Fibroblast of skin of right quadriceps (primary cell): Measurements from ENCODE around the gene RHEB.

Experiments
- DNase-seq: peaks from one replicate; pipeline ENCODE4 v3.0.0-alpha.2; 2013

The RHEB gene

DNA sequence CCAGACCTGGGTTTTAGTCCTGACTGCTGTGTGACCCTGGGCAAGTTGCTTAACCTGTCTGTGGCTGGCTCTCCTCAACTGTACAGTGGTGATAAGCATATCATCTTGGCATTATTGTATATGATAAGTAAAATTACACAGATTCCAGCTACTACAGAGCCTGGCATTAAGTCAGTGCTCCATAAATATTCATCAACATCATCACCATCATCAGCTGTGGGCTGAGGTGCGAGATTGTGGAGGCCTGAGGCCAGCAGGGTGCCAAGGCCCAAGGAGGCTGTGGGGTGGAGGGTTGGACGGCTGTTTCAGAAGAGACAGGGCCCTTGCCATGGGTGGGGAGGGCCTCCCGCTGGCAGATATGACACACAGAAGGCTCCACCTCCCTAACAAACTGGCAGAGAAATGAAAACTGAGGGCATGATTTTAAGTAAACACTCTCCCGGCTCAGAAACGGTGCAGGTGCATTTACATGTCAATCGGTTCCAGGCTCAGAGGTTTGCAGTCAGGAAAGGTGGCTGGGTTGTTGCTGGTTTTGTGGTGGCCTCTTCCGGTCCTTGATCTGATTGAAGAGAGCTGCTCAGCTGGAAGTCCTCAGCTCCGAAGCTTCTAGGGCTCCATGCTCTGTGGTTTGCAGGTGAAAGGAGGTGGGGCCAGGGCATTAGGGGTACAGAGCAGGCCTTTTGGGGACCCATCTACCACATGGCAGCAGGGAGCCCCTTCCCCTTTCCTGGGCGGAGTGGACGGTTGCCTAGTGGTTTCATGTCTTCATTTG lies 89.9 kb downstream of the RHEB start:
- no peak for DNase-seq

DNA sequence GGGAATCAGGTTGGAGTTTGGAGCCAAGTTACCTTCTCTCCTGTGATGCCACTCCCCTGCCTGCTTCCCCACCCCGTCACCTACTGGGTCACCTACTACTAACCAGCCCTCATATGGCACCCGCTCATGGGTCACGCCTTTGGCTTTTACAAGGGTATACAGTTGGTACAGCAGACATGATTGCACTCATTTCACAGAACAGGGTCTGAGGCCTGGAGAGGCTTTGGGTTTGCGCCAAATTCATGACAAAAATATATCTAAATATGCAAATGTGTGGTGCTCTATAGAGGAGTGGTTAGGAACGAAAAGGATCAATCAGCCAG lies 90.5 kb downstream of the RHEB start:
- DNase-seq: no peak

DNA sequence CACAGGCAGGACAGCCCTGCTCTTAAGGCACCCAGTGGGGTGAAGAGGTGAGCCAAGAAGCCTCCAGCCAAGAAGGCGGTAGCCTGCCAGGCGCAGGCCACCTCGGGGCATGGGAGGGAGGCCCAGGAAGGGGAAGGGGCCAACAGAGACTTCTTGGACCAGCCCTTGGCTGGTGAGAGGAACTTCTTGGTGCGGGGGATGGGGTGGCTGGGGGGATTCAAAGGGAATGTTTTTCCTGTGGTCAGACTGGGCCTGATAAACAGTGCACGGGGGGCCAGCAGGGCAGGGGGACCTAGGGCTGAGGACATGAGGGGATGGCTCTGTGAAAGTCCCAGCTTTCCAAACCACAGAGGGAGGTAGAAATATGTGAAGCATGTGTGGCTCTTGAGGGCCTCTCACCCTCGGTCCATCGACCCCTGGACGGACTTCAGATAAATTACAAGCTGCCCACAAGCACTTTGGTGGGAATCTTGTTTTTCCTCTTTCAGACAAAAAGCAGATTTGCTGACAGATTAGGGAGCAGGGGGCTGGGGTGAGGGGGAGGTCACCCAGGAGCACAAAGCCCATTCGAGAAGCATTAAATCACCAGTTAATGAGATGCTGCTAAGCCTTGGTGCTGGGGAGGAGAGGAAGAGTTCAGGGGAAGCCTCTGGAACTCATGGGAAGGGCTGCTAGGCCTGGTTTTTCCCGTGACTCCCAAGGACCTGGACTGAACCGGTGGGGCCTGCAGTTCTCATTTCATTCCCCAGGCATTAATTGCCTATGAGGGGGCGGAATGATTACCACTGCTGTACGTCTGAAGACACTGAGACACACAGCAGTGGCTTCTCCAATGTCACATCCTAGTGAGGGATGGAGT lies 91.1 kb downstream of the RHEB start:
- peak; percentile 51 for DNase-seq

DNA sequence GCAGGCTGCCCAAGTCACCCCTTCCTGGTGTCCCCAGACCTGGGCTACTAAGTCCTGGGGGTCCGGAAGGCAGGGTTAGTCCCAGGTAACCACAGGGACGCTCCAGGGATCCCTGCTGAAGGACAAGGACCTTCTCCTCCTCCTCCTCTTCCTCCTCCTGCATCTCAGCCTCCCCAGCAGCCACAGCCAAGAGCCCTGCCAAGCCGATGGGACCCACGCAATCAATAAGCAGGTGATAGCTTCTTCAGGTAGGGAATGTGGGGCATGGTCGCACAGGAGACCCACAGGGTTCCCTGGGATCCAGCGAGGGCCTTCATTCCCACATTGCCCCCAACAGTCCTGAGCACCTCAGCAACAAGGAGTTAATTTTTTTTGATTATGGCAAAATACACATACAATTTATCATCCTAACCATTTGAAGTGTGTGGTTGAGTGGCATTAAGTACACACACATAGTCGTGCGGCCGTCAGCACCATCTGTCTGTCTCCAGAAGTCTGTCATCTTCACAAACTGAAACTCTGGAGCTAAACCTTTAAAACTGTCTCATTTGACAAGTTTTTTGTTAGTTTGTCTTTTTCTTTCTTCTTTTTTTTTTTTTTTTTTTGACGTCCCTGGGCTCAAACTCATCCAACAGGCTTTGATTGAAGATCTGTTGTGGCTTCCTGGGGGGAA lies 91.9 kb downstream of the RHEB start:
- no peak for DNase-seq

DNA sequence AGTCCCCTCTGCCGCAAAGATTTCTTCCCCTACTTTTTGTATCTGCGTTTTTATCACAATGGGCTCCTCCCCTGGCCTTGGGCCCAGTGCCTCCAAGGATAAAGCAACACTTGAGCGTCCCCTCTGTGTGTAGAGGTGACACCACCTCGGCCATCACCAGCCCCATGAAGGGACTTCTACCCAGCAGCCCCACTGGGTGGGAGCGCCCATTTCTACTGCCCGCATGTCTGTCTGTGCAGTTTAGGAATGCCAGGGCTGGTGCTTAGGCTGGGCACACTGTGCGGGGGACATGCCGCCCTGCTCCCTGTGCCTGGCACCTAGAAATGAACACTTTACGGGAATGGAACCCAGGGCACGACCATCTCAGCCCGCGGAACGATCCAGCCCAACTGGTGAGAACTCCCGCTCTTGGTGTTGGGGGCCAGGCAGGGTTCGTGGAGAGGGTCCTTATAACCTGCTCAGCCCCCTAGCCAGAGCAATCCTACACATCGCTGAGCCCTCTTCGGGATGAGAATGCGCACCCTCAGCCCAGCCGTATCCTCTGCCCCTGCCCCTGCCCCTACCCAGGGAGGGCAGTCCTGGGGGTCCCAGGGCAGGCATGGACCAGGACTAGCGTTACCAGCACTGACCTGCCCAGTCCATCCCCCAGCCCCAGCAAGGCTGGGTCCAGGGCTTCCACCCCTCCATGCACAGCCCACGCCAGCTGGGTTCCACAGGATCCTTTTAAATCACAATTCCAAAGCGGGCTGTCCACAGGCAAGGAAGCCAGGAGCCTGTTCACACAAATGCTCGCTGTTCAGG lies 92.6 kb downstream of the RHEB start:
- no peak for DNase-seq

DNA sequence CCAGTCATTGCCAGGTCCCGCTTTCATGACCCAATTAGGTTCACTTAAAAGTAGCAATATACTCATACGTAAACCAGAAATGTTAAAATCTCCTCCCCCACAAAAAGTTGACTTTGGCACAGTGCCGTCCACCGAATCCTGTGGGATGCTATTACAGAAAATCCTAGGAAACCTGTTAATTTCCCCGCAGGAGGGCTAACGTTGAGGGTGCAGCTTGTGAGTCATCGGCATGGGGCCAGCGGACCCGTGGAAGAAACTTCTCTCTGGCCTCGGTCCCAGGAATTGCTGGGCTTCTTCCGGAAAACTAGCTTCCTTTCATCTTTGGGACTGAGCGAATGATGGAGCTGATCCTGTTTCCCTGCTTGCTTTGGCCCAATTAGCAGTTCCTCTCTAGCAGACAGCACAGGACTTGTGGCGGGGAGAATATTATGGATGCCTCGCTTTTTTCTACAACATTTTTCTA lies 93.2 kb downstream of the RHEB start:
- DNase-seq: peak; percentile 93

DNA sequence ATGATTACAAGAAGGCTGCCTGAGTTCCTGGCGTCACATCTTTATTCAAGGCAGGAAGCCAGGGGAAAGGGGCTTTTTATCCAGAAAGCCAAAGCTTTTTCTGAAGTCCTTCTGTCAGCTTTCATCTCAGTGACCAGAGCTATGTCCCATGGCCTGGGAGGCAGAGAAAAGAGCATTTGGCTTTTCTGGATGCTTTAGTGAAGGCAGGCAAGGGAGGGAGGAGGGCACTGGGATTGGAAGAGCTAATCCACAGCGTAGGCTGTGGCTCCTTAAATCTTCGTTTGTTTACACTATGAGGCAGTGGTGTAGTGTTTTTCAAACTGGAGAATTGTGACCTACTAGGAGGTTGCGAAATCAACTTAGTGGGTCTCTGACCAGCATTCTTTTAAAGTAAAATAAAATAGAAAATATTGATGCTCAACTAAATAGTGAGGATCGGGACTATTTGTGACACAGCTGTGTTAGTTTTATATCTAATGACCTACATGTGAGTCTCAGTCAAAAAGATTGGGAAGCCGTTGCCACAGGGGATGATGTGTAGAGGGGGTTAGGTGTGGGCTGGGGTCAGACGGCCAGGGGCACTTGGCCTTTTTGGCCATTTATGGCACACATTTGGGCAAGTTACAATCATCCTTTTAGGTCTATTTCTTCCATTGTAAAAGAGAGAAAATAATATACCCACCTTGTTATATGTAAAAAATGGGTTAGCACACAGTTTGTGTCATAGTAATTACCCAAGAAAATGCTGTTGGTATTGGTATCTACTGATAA lies 93.8 kb downstream of the RHEB start:
- DNase-seq: peak; percentile 58

DNA sequence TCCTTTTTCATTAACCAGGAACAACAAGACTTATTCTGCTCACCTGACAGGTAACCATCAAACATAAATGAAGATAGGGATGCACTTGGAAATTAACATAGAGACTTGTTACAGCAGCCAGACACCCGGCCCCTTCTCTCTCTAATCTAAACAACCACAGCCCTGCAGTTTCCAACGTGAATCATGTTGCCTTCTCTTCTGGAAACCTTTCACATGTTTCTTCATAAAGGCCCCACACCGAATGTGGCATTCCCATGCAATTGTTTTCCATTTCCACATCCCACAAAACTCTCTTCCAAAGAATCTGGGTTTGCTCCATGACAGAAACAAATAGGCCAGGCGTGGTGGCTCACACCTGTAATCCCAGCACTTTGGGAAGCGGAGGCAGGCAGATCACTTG lies 94.9 kb downstream of the RHEB start:
- no peak for DNase-seq

DNA sequence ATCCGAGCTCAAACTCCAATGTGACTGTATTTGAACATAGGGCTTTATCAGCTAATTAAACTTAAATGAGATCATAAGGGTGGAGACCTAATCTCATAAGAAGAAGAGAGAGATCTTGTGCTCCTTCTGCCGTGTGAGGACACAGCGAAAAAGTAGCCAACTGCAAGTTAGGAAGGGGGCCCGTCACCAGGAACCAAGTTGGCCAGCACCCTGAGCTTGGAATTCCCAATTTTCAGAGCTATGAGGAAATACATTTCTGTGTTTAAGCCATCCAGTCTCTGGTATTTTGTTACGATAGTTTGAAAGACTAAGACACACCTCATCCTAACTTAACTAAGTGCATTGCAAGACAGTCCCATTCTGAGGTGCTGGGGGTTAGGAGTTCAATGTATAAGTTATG lies 95.8 kb downstream of the RHEB start:
- DNase-seq: no peak

DNA sequence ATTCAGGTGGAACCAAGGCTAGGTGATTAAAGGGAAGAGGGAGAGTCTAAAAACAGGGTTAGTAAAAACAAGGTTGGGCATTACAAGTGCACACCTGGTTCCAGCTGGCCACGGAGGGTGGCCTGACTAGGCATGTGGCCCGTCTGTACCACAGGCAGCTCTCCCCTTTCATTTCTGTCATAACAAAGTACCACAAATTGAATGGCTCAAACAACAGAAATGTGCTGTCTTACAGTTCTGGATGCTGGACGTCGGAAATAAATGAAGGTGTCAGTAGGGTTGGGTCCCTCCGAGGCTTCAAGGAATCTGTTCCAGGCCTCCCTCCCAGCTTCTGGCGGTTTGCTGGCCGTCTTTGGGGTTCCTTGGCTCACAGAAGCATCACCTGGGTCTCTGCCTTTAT lies 96.5 kb downstream of the RHEB start:
- DNase-seq: no peak

DNA sequence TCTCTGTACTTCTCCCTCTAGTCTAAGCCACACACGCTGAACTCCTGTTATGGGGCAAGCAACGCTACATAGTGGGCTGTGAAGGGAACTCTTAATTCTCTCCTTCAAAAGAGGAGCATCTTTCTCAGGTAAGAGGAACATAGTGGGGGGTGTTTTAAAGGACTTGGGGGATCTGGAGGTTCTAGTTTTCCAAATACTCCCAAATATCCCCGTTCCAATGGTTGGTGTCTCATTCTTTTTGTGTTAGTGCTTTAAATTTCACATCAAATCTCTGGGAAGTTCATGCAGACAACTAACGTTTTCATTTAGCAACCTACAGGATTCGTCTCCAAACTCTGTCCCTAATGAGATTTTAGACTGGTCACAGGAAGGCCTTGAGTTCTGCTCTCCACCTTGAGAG lies 97.5 kb downstream of the RHEB start:
- no peak for DNase-seq

DNA sequence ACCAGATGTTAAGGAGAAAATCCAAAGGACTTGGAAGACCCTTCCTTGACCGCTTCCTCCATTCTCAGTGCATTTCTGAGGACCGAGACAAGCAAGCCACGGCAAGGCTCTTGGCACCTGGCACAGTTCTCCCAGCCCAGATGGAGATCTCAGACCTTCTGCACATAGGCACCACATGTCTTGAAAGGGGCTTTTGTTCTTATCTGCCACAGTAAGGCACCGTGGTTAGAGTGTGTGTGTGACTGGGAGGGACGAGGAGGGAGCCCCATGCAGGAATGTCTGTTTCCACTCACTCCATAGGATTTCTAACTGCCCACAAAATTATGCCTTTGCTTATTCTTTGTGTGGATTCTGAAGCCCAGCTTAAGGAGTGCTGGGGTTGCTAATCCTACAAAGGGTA lies 99.6 kb downstream of the RHEB start:
- no peak for DNase-seq

DNA sequence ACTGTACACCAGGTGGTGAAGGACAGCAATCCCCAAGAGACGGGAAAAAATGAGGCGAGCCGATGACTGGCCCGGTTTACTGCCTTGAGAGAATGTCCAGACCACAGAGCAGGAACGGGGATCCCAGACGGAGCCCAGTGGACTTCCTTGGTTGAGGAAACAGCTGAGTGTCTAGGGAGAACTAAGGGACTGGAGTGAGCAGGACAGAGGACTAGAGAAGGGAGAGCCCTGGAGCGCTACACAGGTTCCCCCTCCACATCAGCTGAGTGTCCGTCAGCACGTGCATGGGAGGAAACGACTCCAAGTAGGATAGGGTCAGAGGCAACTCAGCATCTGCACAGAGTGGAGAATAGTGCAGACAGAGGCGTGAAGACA lies 102.8 kb downstream of the RHEB start:
- DNase-seq: no peak

DNA sequence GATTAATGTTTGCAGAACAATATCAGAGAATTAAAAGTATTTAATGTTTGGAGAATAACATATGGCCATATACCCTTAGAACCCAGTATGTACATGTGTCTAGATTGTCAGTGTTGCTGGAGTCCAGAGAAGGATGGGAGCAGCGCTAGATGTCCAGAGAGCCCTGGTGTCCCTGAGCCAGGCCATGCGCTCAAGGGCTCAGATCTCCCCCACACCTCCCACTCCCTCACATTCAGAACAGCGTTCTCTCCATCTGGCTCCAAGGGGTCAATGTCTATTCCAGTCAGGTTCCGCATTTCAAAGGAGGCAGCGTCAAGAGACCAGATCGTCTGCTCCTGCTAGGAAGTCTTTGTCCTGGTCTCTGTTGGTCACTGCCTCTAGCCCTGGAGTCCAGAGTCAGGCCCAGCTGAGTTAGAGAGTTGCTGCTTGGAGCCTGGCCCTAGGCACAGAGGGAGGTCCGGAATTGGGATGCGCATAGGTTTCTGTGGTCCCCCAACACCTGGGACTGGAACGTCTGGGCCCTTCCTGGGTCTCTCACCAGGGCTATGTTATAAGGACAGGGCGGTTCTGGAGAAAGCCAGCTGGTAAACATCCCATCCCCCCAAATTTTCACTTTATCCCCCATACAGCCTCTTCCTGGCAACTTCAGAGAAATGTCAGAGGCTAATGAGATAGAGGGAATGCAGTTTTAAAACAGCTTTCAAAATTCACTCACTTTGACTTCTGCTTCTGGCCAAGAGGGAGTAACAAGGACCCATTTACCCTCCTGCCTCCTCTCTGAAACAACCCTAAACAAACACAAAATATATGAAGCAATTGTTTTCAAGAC lies 103.4 kb downstream of the RHEB start:
- no peak for DNase-seq
